ENCODE measurements around the gene ZNF613.

Gene ZNF613

DNA sequence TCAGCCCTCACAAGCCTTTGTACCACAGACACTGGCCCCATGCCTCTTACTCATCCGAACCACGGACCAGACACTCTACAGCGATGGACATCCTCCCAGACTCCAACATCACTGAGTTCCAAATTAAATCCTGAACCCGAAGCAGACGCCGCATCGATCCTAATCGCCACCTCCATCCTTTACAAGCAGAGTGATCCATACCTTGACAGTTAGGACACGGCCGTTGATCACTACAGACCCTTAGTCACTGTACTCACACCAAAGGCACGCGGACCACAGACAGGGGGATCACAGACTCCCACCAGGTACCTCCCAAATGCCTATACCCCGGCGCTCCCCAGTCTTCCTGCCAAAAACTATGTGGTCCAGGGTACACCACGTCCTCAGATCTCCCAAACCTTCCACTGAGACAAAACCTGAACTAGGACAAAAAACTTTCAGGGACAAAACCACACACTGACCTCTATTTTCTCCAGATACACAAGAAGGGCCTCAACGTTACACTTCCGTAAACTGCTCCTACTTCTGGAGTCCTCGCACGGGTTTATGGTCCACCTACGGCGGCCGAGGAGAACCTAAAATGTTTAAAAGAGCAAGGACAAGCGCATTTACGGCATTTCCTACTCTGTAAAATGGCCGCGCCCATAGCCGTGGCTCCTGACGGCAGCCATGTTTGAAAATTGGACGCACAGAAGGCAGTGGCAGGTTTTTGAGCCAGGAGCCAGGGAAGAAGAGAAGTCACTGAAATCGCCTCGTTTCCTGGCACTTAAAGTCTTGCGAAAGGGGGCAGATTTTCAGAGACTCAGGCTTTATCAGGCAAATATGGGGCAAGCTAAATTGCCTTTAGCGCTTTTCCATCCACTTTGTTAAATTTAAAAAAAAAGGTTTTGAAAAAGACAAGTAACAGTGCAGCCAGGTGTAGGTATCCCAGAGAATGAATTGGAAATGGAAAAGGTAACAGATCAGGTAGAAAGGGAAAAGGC, 59.3 kb downstream of the ZNF613 start, which contains the start of gene ZNF350:
Gene ZNF350 (minus strand): TSS at position 532 of the 983 bp plus-strand sequence. CDS start 12,480 bp downstream, outside the sequence.
- TF ChIP-seq, protein P1, sequence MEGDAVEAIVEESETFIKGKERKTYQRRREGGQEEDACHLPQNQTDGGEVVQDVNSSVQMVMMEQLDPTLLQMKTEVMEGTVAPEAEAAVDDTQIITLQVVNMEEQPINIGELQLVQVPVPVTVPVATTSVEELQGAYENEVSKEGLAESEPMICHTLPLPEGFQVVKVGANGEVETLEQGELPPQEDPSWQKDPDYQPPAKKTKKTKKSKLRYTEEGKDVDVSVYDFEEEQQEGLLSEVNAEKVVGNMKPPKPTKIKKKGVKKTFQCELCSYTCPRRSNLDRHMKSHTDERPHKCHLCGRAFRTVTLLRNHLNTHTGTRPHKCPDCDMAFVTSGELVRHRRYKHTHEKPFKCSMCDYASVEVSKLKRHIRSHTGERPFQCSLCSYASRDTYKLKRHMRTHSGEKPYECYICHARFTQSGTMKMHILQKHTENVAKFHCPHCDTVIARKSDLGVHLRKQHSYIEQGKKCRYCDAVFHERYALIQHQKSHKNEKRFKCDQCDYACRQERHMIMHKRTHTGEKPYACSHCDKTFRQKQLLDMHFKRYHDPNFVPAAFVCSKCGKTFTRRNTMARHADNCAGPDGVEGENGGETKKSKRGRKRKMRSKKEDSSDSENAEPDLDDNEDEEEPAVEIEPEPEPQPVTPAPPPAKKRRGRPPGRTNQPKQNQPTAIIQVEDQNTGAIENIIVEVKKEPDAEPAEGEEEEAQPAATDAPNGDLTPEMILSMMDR (conservative IDR thresholded peaks at IDR 0.05; ENCODE audit: low read depth, low read length), result no peak
- DNase-seq (ENCODE audit: low read depth), result peak; percentile 98
- peak within 1 kb of the TSS; percentile 96 for H3K4me3 ChIP-seq (ENCODE audit: low read depth, low read length)

DNA sequence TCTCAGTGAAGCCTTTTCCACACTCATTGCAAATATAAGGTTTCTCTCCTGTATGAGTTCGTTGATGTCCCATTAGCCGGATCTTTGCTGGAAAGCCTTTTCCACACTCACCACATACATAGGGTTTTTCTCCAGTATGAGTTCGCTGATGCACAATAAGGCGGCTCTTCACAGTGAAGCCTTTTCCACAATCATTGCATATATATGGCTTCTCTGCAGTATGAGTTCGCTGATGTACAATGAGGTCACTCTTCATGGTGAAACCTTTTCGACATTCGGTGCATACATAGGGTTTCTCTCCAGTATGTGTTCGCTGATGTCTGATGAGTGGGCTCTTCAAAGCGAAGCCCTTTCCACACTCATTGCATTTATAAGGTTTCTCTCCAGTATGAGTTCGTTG, 66.2 kb downstream of the ZNF613 start:
- DNase-seq (ENCODE audit: low read depth), result no peak
- H3K4me3 ChIP-seq (ENCODE audit: low read depth, low read length), result no peak overlapping the region
- TF ChIP-seq, protein P1 (conservative IDR thresholded peaks at IDR 0.05; ENCODE audit: low read depth, low read length), result no peak

DNA sequence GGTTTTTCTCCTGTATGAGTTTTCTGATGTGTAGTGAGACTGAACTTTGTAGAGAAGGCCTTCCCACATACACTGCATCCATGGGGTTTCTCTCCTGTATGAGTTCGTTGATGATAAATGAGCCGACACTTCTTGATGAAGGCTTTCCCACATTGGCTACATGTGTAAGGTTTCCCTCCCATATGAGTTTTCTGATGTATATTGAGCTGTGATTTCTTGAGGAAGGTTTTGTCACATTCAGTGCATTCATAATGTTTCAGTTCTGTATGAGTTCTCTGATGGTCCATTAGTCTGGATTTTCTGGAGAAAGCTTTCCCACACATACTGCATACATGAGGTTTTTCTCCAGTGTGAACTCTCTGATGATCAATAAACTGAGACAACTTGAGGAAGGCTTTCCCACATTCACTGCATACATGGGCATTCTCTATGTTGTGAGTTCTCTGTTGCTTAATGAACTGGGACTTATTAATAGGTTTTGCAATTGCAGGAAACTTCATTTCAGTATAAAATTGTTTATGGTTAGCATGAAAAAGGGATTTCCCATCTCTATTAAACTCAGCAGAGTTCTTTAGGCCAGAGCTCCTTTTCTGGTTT, 66.9 kb downstream of the ZNF613 start:
- no peak for DNase-seq (ENCODE audit: low read depth)
- H3K4me3 ChIP-seq (ENCODE audit: low read depth, low read length), result no peak overlapping the region
- TF ChIP-seq, protein P1 (conservative IDR thresholded peaks at IDR 0.05; ENCODE audit: low read depth, low read length), result no peak

Data from choroid plexus epithelial cell (primary cell).